Eye (tissue), 1 donor: ENCODE data around the gene CSNK1D.
A peak's percentile ranks its signal among the peaks of the same experiment; 100 is the strongest.

Source experiments
- DNase-seq: peaks from one replicate; pipeline ENCODE4 v3.0.0-alpha.2; 2015

CSNK1D gene

GRCh38 chr17:82238472-82239201 lies 34.9 kb downstream of the CSNK1D start:
- DNase-seq = no peak

GRCh38 chr17:82237746-82238471 lies 35.6 kb downstream of the CSNK1D start:
- no peak for DNase-seq

DNA sequence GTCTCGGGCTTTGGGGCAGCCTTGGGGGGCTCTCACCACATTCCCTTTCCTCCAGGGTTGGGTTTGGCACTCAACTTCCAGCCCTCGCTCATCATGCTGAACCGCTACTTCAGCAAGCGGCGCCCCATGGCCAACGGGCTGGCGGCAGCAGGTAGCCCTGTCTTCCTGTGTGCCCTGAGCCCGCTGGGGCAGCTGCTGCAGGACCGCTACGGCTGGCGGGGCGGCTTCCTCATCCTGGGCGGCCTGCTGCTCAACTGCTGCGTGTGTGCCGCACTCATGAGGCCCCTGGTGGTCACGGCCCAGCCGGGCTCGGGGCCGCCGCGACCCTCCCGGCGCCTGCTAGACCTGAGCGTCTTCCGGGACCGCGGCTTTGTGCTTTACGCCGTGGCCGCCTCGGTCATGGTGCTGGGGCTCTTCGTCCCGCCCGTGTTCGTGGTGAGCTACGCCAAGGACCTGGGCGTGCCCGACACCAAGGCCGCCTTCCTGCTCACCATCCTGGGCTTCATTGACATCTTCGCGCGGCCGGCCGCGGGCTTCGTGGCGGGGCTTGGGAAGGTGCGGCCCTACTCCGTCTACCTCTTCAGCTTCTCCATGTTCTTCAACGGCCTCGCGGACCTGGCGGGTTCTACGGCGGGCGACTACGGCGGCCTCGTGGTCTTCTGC lies 36.3 kb downstream of the CSNK1D start:
- no peak for DNase-seq

DNA sequence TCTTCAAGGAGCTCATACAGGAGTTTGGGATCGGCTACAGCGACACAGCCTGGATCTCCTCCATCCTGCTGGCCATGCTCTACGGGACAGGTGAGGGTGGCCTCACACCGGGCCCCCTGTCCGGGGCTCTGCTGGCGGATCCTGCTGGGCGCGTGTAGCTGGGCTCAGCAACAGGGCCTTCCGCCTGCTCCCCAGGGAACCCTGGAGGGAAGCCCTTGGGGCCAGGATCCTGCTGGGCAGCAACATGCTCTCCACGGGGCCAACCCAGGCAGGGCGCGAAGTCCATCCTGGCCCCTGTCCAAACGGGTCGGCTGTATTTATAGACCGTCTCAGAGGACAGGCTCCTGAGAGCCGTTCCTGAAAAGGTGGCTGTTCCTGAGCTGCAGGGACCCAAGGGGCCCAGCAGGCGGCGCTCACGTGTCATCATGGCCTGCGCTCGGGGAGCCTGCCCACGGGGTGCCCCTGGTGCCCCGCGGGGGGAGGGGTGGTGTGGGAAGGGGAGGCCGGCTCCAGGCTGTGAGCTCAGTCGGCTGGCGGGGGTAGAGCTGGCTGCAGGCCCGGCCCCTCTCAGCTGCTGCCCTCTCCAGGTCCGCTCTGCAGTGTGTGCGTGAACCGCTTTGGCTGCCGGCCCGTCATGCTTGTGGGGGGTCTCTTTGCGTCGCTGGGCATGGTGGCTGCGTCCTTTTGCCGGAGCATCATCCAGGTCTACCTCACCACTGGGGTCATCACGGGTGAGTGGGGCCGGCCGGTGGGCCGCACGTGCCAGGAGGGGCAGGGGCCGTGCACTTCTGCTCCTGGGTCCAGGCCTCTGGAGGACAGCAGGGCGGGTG lies 37.1 kb downstream of the CSNK1D start:
- peak; percentile 88 for DNase-seq

DNA sequence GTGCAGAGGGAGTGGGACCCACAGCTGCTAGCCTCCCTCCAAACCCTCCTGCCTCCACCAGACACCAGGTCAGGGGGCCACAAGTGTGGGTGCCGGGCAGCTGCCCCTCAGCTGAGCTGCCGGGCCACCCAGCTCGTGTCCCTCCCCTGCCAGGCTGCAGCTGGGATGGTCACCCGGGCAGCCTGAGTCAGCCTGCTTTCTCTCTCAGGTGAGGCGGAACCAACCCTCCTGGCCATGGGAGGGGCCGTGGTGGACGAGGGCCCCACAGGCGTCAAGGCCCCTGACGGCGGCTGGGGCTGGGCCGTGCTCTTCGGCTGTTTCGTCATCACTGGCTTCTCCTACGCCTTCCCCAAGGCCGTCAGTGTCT lies 37.7 kb downstream of the CSNK1D start:
- DNase-seq = no peak

- no peak for DNase-seq
These were observed 38.3 kb downstream of the CSNK1D start for GRCh38 chr17:82235056-82235774.

DNA sequence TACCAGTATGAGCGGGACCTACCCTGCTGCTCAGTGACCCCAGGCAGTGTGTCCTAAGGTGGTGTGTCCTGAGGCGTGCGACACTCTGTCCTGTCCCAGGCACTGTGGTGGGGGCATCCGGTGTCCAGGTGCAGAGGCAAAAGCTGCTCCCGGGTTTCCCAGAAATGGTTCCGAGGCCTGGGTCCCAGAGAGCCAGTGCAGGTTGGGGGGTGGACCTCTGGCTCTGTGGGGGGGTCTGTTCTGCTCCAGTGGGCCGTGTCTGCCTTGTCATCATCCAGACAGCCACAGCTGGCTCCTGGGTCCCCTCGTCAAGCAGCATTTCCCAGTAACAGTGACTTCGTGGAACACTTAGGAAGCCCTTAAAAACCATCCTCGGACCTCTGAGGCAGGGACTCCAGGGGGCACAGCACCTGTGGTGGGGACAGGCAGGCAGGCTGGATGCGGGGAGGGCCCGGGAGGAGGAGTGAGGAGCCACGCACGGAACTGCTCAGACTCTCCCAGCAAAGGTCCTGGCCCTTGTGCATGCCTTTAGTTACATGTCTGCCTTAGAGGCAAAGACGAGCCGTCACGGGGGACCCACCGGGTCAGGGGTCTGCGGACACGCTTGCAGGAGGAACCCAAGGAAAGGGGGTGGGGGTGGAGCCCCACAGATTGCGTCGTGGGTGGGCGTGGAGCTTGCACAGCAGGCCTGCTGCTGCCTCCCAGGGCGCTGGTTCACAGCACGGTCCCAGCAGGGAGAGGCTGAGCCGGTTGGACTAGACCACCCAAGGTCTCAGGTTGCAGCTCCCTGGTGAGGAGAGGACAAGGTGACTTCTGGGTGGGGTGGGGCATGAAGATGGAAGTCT lies 39.1 kb downstream of the CSNK1D start:
- no peak for DNase-seq

GRCh38 chr17:82232876-82233785 lies 40.4 kb downstream of the CSNK1D start:
- no peak for DNase-seq

- no peak for DNase-seq
These were observed 41.1 kb downstream of the CSNK1D start for GRCh38 chr17:82232322-82232820.

DNA sequence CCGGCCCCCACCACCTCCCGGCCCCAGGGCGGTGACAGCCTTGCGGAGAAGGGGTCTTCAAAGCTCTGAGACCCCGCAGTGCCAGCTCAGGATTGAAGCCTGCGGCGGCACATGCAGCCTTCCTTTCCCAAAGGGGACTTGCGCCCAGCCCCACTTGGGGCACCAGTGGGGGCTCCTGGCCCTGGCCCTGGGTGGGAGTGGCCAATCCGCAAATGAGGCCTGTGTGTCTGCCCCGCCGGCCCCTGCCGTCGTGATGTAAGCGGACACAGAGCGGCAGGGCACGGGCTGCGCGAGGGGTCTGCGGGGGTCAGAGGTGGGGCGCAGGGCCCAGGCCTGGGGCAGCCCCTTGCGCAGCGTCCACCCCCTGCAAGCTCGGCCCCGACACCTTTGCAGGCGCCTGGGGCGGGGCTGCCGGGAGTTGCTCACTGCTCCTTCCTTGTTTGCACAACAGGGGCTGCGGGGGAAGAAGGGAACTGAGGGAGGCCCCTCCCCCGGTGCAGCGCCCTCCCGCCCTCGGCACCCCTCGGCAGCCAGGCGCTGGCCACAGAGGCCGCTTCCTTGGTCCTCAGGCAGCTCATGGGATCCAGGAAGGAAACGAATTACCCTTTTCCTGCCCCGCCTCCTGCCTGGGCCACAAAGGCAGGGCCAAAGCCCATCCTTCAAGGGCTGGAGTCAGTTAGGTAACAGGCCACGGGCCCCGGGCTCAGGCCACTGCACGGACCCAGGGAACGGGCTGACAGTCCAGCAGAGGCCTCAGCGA lies 41.8 kb downstream of the CSNK1D start:
- DNase-seq = peak; percentile 75

GRCh38 chr17:82231312-82231561 lies 42.3 kb downstream of the CSNK1D start:
- no peak for DNase-seq

GRCh38 chr17:82230609-82231311 lies 42.7 kb downstream of the CSNK1D start:
- DNase-seq = peak; percentile 84

- DNase-seq = peak; percentile 41
These were observed 43.5 kb downstream of the CSNK1D start for GRCh38 chr17:82229698-82230608.

DNA sequence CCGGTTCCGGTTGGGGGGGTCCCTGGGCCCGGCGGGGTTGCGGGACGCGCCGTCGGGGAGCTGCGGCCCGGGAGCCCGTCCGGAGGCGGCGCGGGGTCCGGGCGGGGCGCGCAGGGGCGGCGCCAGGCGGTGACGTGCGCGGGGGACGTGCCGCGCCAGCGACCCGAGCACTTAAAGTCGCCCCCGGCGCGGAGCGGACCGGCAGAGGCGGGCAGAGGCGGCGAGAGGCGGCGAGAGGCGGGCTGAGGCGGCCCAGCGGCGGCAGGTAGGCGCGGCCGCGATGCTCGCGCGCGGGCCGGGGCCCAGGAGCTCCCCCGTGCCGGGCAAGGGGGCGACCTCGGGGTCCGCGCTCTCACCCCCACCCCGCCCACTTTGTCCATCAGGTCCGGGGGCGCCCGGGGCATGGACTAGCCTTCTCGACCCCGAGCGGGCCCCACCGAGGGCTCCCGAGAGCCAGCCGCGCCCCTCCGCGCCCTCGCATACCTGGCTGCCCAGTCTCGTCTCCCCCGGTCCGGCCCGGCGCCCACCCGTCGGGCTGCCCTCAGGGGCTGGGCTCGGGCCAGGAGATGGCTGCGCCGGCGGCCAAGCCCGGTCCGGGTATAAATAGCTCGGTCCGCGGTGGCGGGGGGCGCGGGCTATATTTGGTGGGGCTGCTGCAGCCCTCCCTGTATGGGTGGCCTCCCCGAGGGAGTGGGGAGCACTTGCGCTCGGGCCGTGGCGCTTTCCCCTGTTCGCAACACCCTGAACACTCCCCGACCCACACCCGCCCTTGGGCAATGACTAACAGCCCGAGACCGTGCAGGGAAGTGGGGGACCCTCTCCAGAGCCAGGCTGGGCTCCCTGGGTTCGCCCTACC lies 44.4 kb downstream of the CSNK1D start, which contains the start of gene SLC16A3:
SLC16A3 (plus strand) TSS at position 201 of the 856 bp plus-strand sequence. CDS start 6,967 bp downstream, outside the sequence.
- DNase-seq = peak; percentile 70

DNA sequence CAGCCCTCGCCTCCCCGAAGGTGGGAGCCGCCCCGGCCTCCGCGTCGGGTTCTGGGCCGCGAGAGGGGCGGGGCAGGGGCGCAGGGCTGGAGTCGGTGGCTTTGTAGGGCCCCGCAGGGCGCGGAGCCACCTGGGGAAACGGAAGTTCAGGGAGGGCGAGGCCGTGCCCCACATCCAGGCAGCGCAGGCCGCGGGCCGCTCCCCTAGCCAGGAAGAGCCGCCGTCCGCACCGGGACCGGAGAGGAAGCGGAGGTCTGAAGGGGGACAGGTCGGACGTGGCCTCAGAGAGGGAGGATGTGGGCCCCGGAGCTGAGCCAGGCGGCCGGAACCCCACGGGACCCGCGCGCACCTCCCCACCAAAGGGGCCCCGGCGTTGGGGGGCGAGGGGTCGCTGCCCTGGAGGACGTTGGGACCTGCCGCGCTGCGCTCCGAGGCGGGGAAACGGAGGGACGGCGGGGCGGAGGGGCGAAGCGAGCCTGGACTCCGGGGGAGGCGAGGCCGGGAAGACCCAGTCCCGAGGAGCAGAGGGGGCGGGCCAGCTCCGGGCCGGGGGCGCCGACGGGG lies 45.1 kb downstream of the CSNK1D start:
- peak; percentile 51 for DNase-seq

GRCh38 chr17:82227629-82228277 lies 45.7 kb downstream of the CSNK1D start:
- DNase-seq = no peak
